Activated naive CD4-positive, alpha-beta T cell treated with anti-CD3 and anti-CD28 coated beads for 36 hours (primary cell): ENCODE measurements around the gene SMIM5. TPM values are rescaled to one million over a fixed set of nuclear protein-coding genes. Genes with fewer than 3 reads are reported as not detected.
A peak's percentile ranks its signal among the peaks of the same experiment; 100 is the strongest.

Experiments used
- CTCF ChIA-PET: fragments of 350-600 bp; sonication (Branson Sonifier 250); formaldehyde crosslinking; loops from one replicate; lab custom pipeline; 2021; ENCODE audit warnings: antibody characterized with exemption; lab: Charles Lee
- DNase-seq: peaks from one replicate; pipeline ENCODE4 v3.0.0-alpha.2; 2020
- H3K27ac Mint-ChIP-seq: one replicate; pipeline ENCODE4 v1.8.0; 2021; ENCODE audit warnings: mild to moderate bottlenecking, mixed read lengths
- H3K27me3 Mint-ChIP-seq: one replicate; pipeline ENCODE4 v1.8.0; 2021; ENCODE audit warnings: low read depth, mixed read lengths
- H3K36me3 Mint-ChIP-seq: one replicate; pipeline ENCODE4 v1.8.0; 2021; ENCODE audit warnings: low read depth, mixed read lengths
- H3K4me1 Mint-ChIP-seq: one replicate; pipeline ENCODE4 v1.8.0; 2021; ENCODE audit warnings: low read depth, mixed read lengths
- H3K4me3 Mint-ChIP-seq: one replicate; pipeline ENCODE4 v1.8.0; 2021; ENCODE audit warnings: mild to moderate bottlenecking, moderate library complexity, mixed read lengths
- H3K9me3 Mint-ChIP-seq: one replicate; pipeline ENCODE4 v1.8.0; 2021; ENCODE audit warnings: mixed read lengths
- intact Hi-C: fragments of 100-400 bp; cut with micrococcal nuclease; formaldehyde crosslinking; loops from one replicate; pipeline ENCODE4 v1.15.1; 2023
- total RNA-seq, 2 experiments: library from RNA; stranded (reverse); gene quantifications; one replicate each; pipeline ENCODE4 v1.2.3, GENCODE V29; 2021

SMIM5 gene
- total RNA-seq: not detected

DNA sequence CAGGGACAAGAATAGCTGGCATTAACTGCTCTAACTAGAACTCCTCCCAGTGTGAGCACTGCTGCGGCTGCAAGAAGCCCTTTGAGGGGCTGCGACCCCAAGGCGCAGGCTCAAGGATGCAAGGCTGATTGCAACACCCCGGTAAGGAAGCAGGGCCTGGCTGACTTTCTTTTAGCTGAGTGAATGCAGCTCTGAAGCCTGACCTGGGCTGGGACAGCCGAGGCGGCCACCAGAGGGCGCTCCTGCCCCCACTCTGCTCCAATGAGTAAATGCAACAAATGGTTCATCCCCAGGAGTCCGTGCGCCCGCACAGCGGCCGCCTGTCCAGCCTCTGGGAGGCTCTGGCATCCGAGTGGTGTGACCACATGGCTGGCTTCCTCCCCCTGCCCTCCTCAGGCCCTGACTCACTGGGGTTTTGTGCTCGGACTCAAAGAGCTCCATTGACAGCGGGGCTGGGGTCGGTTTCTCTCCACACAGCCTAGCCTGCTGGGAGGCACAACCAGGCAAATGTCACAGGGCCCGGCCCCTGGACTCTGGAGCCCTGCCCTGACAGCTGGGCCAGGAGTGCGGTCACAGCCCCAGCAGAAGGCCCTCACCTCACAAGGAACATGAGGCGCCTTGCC, at the start of gene SMIM5:
TSS of gene SMIM5 (plus strand) at position 572 of the 623 bp plus-strand sequence. CDS start 6,768 bp downstream, outside the sequence.
- intact Hi-C loops: loop anchor here (1.0 to 2.0 kb wide), 2 partner anchors 115 to 206 kb away; no protein-coding TSS in a partner anchor
- no peaks in the 10 kb centered on the region for H3K27me3 Mint-ChIP-seq
- DNase-seq: peak; percentile 88
- no peak within 1 kb of the TSS for H3K27ac Mint-ChIP-seq
- CTCF ChIA-PET: interaction anchor here (0.6 to 7.0 kb wide), 51 partner anchors 9 to 404 kb away, joined by 3 to 166 read pairs (median 5); partner anchors contain the start of genes RECQL5, SAP30BP and TMEM94
- no peaks in the 10 kb centered on the region for H3K36me3 Mint-ChIP-seq
- no peaks in the 10 kb centered on the region for H3K9me3 Mint-ChIP-seq
- no peak within 1 kb of the TSS for H3K4me3 Mint-ChIP-seq
- H3K4me1 Mint-ChIP-seq: peaks cover 10% of the 10 kb centered on the region

- intact Hi-C loops: loop anchor here (5.0 to 10.0 kb wide), 4 partner anchors 130 to 313 kb away; partner anchors contain the start of genes MIF4GD, SLC25A19 and TMEM94
- Mint-ChIP-seq H3K4me1 (peaks cover 9% of the 10 kb centered on the region), H3K4me3 (no peak overlapping the region), H3K27me3 (peaks cover 2% of the 10 kb centered on the region), H3K27ac (no peak overlapping the region), H3K9me3 (peaks cover 3% of the 10 kb centered on the region), H3K36me3 (no peaks in the 10 kb centered on the region)
- DNase-seq: no peak
- CTCF ChIA-PET: interaction anchor here (1.8 kb wide), 1 partner anchor 16 kb away, joined by 4 read pairs; no protein-coding TSS in a partner anchor
Measured at GRCh38 chr17:75584849-75585175, 48.4 kb upstream of the SMIM5 start.

DNA sequence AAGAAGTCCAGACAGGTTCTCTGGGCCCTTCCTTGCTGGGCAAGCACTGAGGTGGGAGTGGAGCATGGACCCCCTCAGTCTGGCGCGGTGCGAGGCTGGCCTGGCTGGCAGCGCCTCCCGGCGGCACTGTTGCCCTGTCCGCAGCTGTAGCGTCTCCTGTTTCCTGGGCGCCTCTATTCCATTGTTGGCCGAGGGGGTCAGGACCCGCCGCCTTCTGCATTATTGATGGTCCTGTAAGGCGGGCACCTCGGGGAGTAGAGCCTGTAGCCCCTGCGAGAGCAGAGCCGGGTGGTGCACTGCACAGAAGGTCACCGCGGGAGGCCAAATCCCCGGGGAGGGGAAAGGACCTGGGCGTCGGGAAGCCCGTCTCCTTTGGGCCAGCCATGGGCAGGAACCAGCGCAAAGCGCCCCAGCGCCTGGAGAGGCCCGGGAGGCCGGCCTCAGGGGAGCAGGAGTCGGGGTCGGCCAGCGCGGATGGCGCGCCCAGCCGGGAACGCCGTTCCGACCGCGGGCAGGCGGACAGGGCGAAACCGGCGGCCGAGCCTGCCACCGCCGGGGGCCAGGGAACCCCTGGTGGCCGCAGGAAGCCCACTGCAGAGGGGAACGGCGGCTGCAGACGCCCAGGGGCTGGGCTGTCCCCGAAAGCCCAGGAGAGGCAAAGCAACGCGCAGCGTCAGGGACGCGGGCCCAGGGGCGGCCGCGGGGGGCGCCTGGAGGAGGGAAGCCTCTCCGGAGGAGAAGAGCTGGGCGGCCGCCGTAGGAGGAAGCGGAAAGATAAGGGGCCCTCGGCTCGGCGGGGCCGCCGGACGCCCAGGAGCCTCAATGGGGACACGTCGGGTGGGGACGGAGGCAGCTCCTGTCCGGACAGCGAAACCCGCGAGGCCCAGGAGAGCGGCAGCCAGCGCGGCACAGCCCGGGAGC, 45.3 kb upstream of the SMIM5 start, which contains the start of gene MYO15B:
TSS of gene MYO15B (plus strand) at position 126 of the 921 bp plus-strand sequence. CDS start at position 384, 258 bp downstream.
- no peak within 1 kb of the TSS for H3K27ac Mint-ChIP-seq
- no peaks in the 10 kb centered on the region for H3K9me3 Mint-ChIP-seq
- peaks cover 2% of the 10 kb centered on the region for H3K27me3 Mint-ChIP-seq
- CTCF ChIA-PET: interaction anchor here (0.6 to 1.4 kb wide), 7 partner anchors 7 to 211 kb away, joined by 3 to 5 read pairs (median 3); no protein-coding TSS in a partner anchor
- H3K4me3 Mint-ChIP-seq: peak within 1 kb of the TSS; percentile 65
- H3K4me1 Mint-ChIP-seq: peaks cover 2% of the 10 kb centered on the region
- intact Hi-C loops: loop anchor here (2.0 to 10.0 kb wide), 7 partner anchors 63 to 316 kb away; partner anchors contain the start of genes LLGL2, MIF4GD, SLC25A19 and TMEM94
- DNase-seq: peak; percentile 68
- H3K36me3 Mint-ChIP-seq: no peaks in the 10 kb centered on the region

DNA sequence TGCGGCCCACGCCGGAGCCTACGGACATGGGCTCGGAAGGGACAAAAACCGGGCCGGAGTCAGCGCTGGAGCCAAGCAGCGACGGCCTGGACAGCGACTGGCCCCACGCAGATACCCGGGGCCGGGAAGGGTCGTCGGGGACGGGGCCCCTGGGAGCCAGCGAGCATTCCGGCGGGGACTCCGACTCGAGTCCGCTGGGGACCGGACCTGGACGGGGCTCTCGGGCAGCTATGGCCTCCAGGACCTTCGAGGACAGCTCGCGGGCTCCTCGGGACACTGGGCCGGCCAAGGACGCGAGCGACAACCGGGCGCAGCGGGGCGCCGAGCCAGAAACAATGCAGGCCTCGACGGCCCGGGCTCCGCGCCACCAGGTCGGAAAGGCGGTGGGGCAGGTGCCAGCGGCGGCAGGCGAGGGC, 44.6 kb upstream of the SMIM5 start:
- intact Hi-C loops: loop anchor here (2.0 to 10.0 kb wide), 7 partner anchors 64 to 316 kb away; partner anchors contain the start of genes LLGL2, MIF4GD, SLC25A19 and TMEM94
- Mint-ChIP-seq H3K4me3 (peak overlapping the region; percentile 62), H3K4me1 (peaks cover 2% of the 10 kb centered on the region), H3K36me3 (no peaks in the 10 kb centered on the region), H3K9me3 (no peaks in the 10 kb centered on the region), H3K27me3 (peaks cover 2% of the 10 kb centered on the region), H3K27ac (no peak overlapping the region)
- CTCF ChIA-PET: interaction anchor here (0.6 to 1.4 kb wide), 7 partner anchors 8 to 165 kb away, joined by 3 to 5 read pairs (median 3); no protein-coding TSS in a partner anchor
- DNase-seq: peak; percentile 20

DNA sequence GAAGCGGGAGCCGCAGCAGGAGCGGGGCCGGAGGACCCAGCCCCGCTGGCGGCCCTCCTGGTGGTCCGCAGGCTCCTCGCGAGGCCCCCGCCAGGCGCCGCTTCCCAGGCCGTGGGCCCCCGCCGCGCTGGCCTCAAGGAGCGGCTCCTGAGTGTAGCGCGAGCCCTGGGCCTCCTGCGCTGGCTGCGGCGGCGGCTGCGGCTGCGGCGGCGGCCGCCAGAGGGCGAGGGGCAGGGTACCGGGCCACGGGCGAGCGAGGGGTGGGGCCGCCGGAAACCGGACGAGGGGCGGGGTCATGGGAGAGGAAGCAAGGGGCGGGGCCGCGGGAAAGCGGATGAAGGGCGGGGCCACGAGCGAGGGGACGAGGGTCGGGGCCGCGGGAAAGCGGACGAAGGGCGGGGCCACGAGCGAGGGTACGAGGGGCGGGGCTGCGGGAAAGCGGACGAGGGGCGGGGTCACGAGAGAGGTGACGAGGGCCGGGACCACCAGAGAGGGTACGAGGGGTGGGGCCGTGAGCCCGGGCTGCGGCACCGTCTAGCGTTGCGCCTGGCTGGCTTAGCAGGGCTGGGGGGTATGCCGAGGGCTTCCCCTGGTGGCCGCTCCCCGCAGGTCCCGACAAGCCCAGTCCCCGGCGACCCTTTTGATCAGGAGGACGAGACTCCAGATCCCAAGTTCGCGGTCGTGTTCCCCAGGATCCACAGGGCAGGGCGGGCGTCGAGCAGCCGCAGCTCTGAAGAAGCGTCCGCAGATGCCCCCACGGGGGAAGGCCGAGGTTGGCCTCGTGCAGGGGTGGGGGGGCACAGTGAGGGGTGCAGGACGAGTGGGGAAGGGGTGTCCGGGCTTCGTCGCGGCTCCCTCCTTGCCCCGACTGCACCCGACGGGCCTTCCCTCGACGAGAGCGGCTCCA, 44.0 kb upstream of the SMIM5 start:
- H3K36me3 Mint-ChIP-seq: no peaks in the 10 kb centered on the region
- peaks cover 2% of the 10 kb centered on the region for H3K27me3 Mint-ChIP-seq
- peaks cover 2% of the 10 kb centered on the region for H3K4me1 Mint-ChIP-seq
- H3K27ac Mint-ChIP-seq: no peak overlapping the region
- DNase-seq: peak; percentile 98
- H3K4me3 Mint-ChIP-seq: peak overlapping the region; percentile 76
- CTCF ChIA-PET: interaction anchor here (0.6 to 1.9 kb wide), 7 partner anchors 8 to 164 kb away, joined by 3 to 8 read pairs (median 5); no protein-coding TSS in a partner anchor
- intact Hi-C loops: loop anchor here (2.0 to 10.0 kb wide), 7 partner anchors 64 to 317 kb away; partner anchors contain the start of genes LLGL2, MIF4GD, SLC25A19 and TMEM94
- H3K9me3 Mint-ChIP-seq: no peaks in the 10 kb centered on the region

DNA sequence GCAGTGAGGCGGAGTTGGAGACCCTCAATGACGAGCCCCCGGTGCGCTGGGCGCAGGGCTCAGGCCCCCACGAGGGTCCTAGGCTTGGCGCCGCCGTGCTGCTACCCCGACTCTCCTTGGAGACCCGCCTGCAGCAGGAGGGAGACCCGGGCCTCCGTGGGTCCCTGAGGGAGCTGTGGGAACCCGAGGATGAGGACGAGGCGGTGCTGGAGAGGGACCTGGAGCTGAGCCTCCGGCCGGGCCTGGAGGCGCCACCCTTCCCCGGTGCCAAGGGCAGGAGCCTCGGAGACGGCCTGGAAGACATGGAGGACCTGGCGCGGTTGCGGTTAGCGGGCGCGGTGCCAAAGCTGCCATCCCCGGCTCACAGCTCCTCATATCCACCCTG, 43.3 kb upstream of the SMIM5 start:
- no peak overlapping the region for H3K27ac Mint-ChIP-seq
- H3K9me3 Mint-ChIP-seq: no peaks in the 10 kb centered on the region
- peaks cover 2% of the 10 kb centered on the region for H3K27me3 Mint-ChIP-seq
- H3K4me3 Mint-ChIP-seq: peak overlapping the region; percentile 27
- H3K36me3 Mint-ChIP-seq: no peaks in the 10 kb centered on the region
- CTCF ChIA-PET: interaction anchor here (1.0 to 1.9 kb wide), 3 partner anchors 9 to 160 kb away, joined by 5 to 8 read pairs (median 6); no protein-coding TSS in a partner anchor
- H3K4me1 Mint-ChIP-seq: peaks cover 2% of the 10 kb centered on the region
- intact Hi-C loops: loop anchor here (2.0 to 10.0 kb wide), 7 partner anchors 65 to 318 kb away; partner anchors contain the start of genes LLGL2, MIF4GD, SLC25A19 and TMEM94
- no peak for DNase-seq

DNA sequence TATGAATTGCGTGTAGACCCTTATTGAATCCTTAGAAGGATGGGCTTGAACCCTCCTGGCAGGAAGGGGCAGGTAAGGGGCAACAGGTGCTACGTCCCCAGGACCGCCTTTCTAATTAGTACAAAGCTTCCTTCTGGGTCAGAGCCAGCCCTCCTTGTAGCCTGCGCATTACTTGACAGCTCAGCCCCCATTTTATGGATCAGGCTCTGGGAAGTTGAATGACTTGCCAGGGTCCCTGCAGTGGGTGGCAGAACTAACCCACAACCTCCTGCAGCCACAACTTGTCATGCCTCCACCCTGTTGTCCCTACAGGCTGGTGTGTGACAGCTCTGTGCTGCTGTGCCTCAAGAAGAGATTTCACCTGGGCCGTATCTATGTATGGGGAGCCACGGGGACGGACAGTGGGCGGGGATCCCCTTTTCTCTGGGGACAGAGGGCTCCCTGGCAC, 42.9 kb upstream of the SMIM5 start:
- CTCF ChIA-PET: interaction anchor here (0.6 to 1.9 kb wide), 4 partner anchors 9 to 271 kb away, joined by 3 to 8 read pairs (median 6); no protein-coding TSS in a partner anchor
- intact Hi-C loops: no loop called here
- peaks cover 2% of the 10 kb centered on the region for H3K4me1 Mint-ChIP-seq
- no peaks in the 10 kb centered on the region for H3K9me3 Mint-ChIP-seq
- H3K36me3 Mint-ChIP-seq: no peaks in the 10 kb centered on the region
- peaks cover 2% of the 10 kb centered on the region for H3K27me3 Mint-ChIP-seq
- no peak for DNase-seq
- peak overlapping the region; percentile 27 for H3K4me3 Mint-ChIP-seq
- H3K27ac Mint-ChIP-seq: no peak overlapping the region

DNA sequence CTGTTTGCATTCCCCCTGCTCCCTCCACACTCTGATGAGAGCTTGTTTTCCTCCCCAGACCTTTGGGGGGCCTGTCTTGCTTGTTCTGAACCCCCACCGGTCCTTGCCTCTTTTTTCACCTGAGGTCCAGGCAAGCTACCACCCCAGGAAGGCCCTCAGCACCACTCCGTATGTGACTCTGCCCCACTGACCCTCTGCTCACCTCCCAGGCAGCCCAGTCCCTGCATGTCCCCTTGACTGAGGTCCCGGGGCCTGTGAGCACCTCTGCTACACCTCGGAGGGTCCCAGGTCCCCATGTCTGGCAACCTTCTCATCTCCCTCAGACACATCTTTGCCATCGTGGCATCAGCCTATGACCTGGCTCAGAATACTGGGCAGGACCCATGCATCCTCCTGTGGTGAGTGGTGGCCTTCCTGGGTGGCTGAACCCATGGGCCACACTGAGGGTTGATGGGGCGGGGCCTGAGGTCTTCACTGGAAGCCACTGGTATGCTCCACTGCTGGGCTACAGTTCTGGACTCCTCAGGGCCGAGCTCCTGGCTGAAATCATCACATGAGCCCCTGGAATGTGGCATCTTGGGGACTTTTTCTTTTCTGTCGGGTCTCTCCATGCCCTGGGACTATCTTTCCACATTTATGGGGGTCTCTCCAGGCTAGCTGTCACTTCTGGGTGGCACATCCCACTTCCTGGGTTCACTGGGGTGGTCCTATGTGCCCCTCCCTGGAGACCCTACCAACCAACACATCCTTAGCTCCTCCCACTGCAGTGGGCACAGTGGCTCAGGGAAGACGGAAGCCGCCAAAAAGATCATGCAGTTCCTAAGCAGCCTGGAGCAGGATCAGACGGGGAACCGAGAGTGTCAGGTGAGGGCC, 42.1 kb upstream of the SMIM5 start:
- intact Hi-C loops: no loop called here
- no peak for DNase-seq
- peak overlapping the region; percentile 1 for H3K4me3 Mint-ChIP-seq
- H3K4me1 Mint-ChIP-seq: peaks cover 2% of the 10 kb centered on the region
- no peak overlapping the region for H3K27ac Mint-ChIP-seq
- H3K27me3 Mint-ChIP-seq: peaks cover 2% of the 10 kb centered on the region
- CTCF ChIA-PET: interaction anchor here (0.6 to 1.9 kb wide), 3 partner anchors 10 to 270 kb away, joined by 3 to 8 read pairs (median 6); no protein-coding TSS in a partner anchor
- no peaks in the 10 kb centered on the region for H3K9me3 Mint-ChIP-seq
- no peaks in the 10 kb centered on the region for H3K36me3 Mint-ChIP-seq

GRCh38 chr17:75591722-75592302, 41.4 kb upstream of the SMIM5 start:
- no peak for DNase-seq
- Mint-ChIP-seq H3K4me1 (peaks cover 2% of the 10 kb centered on the region), H3K9me3 (no peaks in the 10 kb centered on the region), H3K4me3 (no peak overlapping the region), H3K27me3 (no peaks in the 10 kb centered on the region), H3K27ac (no peak overlapping the region), H3K36me3 (no peaks in the 10 kb centered on the region)
- CTCF ChIA-PET: no interaction called here
- intact Hi-C loops: no loop called here
